NCI-H345 treated with DMSO at 0.1 percent for 48 hours (cell line): ENCODE results near the gene ZNF43.
A peak's percentile ranks its signal among the peaks of the same experiment; 100 is the strongest.
"Not testable (repeated sequence)": the region's sequence is repeated elsewhere in the genome, so short reads cannot be mapped to it uniquely, and the experiment has no call there.

Experiments
- DNase-seq: peaks from one replicate; lab custom pipeline; 2025; ENCODE audit not compliant: unreplicated experiment; lab: John Stamatoyannopoulos, UW

Gene ZNF43

GRCh38 chr19:21835810-21836444, at the start of gene ZNF43:
Gene ZNF43 (minus strand): TSS chr19:21836182. CDS start chr19:21836038, 144 bp downstream.
- DNase-seq = peak; percentile 75

DNA sequence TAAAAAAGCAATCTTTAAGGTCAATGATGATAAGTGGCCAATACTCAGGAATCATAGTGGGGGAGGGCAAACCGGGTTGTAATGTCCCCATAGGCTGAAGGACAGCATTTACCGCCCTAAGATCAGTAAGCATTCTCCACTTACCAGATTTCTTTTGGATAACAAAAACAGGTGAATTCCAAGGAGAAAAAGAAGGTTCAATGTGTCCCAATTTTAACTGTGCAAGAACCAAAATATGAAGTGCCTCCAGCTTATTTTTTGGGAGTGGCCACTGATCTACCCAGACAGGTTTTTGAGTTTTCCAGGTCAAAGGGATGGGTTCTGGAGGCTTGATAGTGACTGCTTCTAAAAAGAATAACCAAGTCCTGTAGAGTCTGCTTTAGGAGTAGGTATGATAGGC, 49.5 kb upstream of the ZNF43 start:
- not testable (repeated sequence) for DNase-seq

GRCh38 chr19:21884786-21885185, 48.8 kb upstream of the ZNF43 start:
- DNase-seq = not testable (repeated sequence)

DNA sequence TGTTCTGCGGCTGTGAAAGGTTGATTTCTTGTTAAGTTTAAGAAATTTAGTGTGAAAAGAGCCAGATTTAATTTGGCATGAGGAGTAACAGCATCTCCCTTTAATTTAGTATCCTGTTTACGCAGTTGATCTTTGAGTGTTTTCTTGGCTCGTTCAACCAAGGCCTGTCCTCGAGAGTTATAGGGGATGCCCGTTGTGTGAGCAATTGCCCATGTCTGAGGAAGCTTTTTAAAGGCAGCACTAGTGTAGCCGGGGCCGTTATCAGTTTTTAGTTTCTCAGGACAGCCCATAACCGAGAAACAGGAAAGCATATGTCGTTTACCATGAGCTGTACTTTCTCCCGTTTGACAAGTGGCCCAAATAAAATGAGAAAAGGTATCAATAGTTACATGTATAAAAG, 47.5 kb upstream of the ZNF43 start:
- no peak for DNase-seq

GRCh38 chr19:21880761-21881160, 44.8 kb upstream of the ZNF43 start:
- not testable (repeated sequence) for DNase-seq

GRCh38 chr19:21878646-21879045, 42.7 kb upstream of the ZNF43 start:
- no peak for DNase-seq

GRCh38 chr19:21877976-21878375, 42.0 kb upstream of the ZNF43 start:
- DNase-seq = no peak

- not testable (repeated sequence) for DNase-seq
Observed at GRCh38 chr19:21876608-21877007, 40.6 kb upstream of the ZNF43 start.

GRCh38 chr19:21856773-21857514, 21.0 kb upstream of the ZNF43 start:
- DNase-seq = no peak

- DNase-seq = peak; percentile 82
Observed at GRCh38 chr19:21851596-21852345, 15.8 kb upstream of the ZNF43 start.

GRCh38 chr19:21850656-21851255, 14.8 kb upstream of the ZNF43 start:
- no peak for DNase-seq

DNA sequence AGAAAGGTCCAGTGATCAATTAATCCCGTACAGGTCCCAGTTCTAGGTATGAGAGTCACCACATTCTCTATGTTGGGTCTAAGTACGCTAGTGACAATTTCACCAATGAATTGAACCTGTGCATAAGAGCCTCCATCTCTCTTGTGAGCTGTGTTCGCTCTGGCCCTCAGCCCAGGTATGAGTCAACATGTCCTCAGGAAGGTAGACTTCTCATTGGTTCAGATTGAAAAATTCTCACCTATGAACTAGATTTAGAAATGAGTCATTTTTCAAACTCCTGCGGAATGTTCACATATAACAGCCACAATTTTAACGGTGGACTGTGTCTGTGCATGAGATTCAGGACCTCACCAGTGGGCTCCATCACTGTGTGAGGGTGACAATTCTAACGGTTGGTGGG, 12.7 kb upstream of the ZNF43 start:
- DNase-seq = no peak

GRCh38 chr19:21843081-21843480, 7.1 kb upstream of the ZNF43 start:
- DNase-seq = no peak

GRCh38 chr19:21841488-21842097, 5.6 kb upstream of the ZNF43 start:
- no peak for DNase-seq

GRCh38 chr19:21841081-21841480, 5.1 kb upstream of the ZNF43 start:
- no peak for DNase-seq

GRCh38 chr19:21839976-21840375, 4.0 kb upstream of the ZNF43 start:
- DNase-seq = no peak

- DNase-seq = no peak
Observed at GRCh38 chr19:21838646-21839045, 2.7 kb upstream of the ZNF43 start.

GRCh38 chr19:21835429-21835809, 563 bp downstream of the ZNF43 start:
- no peak for DNase-seq

GRCh38 chr19:21833733-21834132, 2.2 kb downstream of the ZNF43 start:
- DNase-seq = no peak

- DNase-seq = no peak
Observed at GRCh38 chr19:21824679-21825078, 11.3 kb downstream of the ZNF43 start.

- no peak for DNase-seq
Observed at GRCh38 chr19:21823224-21823623, 12.8 kb downstream of the ZNF43 start.
